ENCODE data around the gene ITPRID1.
"Not testable (repeated sequence)": the region's sequence is repeated elsewhere in the genome, so short reads cannot be mapped to it uniquely, and the experiment has no call there.

ITPRID1 gene

GRCh38 chr7:31513790-31514189, at the start of gene ITPRID1:
ITPRID1 (plus strand) TSS chr7:31514090; CDS start chr7:31553025, 38,935 bp downstream.
- no peak for DNase-seq

- no peak for DNase-seq
Observed at GRCh38 chr7:31464601-31465000, 49.3 kb upstream of the ITPRID1 start.

GRCh38 chr7:31465285-31465684, 48.6 kb upstream of the ITPRID1 start:
- no peak for DNase-seq

- peak; percentile 46 for DNase-seq
Observed at GRCh38 chr7:31466036-31466435, 47.9 kb upstream of the ITPRID1 start.

GRCh38 chr7:31470883-31471282, 43.0 kb upstream of the ITPRID1 start:
- DNase-seq: not testable (repeated sequence)

GRCh38 chr7:31475368-31475767, 38.5 kb upstream of the ITPRID1 start:
- DNase-seq: no peak

GRCh38 chr7:31476073-31476745, 37.7 kb upstream of the ITPRID1 start:
- no peak for DNase-seq

- DNase-seq: no peak
Observed at GRCh38 chr7:31476941-31477677, 36.8 kb upstream of the ITPRID1 start.

GRCh38 chr7:31478018-31478417, 35.9 kb upstream of the ITPRID1 start:
- no peak for DNase-seq

GRCh38 chr7:31478721-31479120, 35.2 kb upstream of the ITPRID1 start:
- DNase-seq: no peak

GRCh38 chr7:31487071-31487470, 26.8 kb upstream of the ITPRID1 start:
- no peak for DNase-seq

- no peak for DNase-seq
Observed at GRCh38 chr7:31487476-31487875, 26.4 kb upstream of the ITPRID1 start.

GRCh38 chr7:31488562-31489203, 25.2 kb upstream of the ITPRID1 start:
- DNase-seq: no peak

- DNase-seq: no peak
Observed at GRCh38 chr7:31490796-31491314, 23.0 kb upstream of the ITPRID1 start.

GRCh38 chr7:31492086-31492485, 21.8 kb upstream of the ITPRID1 start:
- DNase-seq: no peak

- DNase-seq: no peak
Observed at GRCh38 chr7:31493714-31494181, 20.1 kb upstream of the ITPRID1 start.

GRCh38 chr7:31494421-31494820, 19.5 kb upstream of the ITPRID1 start:
- DNase-seq: no peak

- no peak for DNase-seq
Observed at GRCh38 chr7:31495653-31496052, 18.2 kb upstream of the ITPRID1 start.

- no peak for DNase-seq
Observed at GRCh38 chr7:31497516-31497915, 16.4 kb upstream of the ITPRID1 start.

GRCh38 chr7:31500656-31501055, 13.2 kb upstream of the ITPRID1 start:
- no peak for DNase-seq

- DNase-seq: no peak
Observed at GRCh38 chr7:31508823-31509222, 5.1 kb upstream of the ITPRID1 start.

GRCh38 chr7:31512166-31512565, 1.7 kb upstream of the ITPRID1 start:
- no peak for DNase-seq

- DNase-seq: no peak
Observed at GRCh38 chr7:31516680-31517502, 3.0 kb downstream of the ITPRID1 start.
